GM19043 (cell line): Measurements from ENCODE around the gene VWA8.
A peak's percentile ranks its signal among the peaks of the same experiment; 100 is the strongest.
"Not testable (repeated sequence)": the region's sequence is repeated elsewhere in the genome, so short reads cannot be mapped to it uniquely, and the experiment has no call there.

Experiments used
- ATAC-seq: cut with Tn5 transposase; IDR thresholded peaks from one replicate; pipeline ENCODE4 v1.9.1; 2021; ENCODE audit warnings: low read depth; ENCODE audit not compliant: unreplicated experiment

The VWA8 gene

DNA sequence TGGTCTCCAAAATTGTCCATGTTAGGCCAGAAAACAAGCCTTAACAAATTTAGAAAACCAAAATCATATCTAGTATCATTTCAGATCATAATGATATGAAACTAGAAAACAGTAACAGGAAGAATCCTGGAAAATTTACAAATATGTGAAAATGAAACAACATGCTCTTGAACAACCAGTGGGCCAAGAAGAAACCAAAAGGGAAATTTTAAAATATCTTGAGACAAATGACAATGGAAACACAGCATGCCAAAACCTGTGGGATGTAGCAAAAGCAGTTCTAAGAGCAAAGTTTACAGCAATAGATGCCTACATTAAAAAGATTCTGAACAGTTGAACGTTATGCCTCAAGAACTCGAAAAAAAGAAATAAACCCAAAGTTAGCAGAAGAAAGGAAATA is 32.6 kb downstream of the VWA8 start:
- ATAC-seq, result no peak

DNA sequence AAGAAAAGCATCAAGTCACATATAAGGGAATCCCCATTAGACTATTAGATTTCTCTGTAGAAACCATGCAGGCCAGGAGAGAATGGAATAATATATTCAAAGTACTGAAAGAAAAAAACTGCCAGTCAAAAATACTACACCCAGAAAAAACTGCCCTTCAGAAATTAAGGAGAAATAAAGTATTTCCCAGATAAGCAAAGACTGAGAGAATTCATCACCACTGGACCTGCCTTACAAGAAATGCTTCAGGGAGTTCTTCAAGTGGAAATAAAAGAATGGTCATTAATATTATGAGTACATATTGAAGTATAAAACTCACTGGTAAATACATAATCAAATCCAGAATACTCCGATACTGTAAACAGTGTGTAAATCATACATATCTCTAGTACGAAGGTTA is 35.9 kb downstream of the VWA8 start:
- no peak for ATAC-seq

DNA sequence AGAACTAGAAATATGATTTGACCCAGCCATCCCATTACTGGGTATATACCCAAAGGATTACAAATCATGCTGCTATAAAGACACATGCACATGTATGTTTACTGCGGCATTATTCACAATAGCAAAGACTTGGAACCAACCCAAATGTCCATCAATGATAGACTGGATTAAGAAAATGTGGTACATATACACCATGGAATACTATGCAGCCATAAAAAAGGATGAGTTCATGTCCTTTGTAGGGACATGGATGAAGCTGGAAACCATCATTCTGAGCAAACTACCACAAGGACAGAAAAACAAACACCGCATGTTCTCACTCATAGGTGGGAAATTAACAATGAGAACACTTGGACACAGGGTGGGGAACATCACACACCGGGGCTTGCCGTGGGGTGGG is 38.0 kb downstream of the VWA8 start:
- not testable (repeated sequence) for ATAC-seq

DNA sequence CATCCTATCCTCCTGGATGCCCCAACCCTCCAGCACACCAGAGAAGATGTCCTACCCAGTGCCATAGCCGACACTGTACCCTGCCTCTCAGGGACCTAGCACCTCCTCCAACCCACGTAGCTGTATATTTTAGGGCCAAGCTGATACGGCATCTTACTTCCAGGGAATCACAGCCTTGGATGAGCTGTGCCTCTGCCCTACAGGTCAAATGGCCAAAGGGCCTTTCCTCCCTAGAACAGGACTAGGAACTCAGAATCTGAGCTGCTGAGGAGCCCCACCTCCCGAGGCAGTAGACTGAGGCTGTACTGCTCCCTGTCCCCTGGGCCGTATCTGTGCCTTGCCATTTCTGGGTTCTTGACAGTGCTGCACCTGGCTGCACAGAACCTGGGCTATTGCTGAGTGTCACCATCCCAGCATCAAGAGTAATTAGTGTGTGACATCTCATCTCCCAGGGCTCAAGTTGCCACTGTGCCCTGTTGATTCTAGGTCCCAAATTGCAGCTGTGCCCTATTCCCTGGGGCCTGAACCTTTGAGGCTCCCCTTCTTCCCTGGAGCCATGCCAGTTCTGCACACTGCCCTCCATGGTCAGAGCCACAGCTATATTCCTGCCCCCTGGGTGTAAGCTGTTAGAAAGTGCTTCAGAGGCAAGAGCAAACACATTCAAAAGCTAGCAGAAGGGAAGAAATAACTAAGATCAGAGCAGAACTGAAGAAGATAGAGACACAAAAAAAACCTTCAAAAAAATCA is 41.0 kb downstream of the VWA8 start:
- no peak for ATAC-seq

DNA sequence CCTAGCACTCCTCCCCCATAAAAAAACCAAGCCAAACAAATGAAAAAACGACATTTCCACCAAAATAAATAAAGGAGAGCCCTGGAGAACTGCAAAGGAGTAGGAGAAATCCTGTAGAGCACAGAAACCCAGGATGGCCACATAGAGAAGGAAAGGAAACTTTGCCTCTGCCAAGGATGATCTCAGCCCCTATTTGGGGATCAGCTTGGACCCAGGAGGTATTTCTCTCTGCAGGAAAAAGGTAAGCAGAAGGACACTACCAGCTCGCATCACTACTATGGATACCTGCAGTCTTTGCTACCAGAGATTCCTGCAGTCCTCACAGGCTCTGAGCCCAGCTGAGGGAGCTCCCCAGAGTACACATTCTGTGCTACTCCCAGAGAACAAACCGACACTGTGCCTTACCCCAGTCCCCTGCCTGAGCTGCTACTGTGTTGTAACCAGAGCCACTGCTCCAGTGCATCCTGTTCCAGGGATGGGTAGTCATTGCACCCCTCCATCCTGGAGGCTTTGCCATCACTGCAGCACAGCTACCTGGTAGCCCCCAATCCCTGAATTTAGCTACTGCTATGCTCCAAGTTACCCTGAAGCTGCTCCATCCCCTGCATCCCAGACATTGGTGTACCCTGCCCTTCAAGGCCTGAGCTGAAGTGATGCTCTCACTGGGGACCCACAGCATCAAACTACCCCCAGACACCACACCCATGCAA is 41.7 kb downstream of the VWA8 start:
- ATAC-seq, result no peak

DNA sequence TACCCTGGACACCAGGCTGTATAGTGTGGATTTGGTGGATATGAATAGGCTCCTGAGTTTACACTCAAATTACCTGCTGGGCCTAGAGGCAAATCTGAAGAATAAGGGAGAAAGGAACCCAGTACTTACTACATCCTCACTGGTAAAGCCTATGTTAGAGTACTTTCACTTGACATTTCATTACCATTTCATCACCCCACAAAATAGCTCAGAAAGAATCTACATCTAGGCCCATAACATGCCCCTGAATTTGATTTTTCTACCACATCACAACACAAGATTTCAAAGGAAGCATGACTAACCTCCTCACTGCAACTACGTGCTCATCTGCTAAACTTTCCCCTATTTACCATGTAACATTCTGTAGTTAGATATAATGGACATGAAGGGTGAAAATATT is 43.3 kb downstream of the VWA8 start:
- ATAC-seq, result no peak

DNA sequence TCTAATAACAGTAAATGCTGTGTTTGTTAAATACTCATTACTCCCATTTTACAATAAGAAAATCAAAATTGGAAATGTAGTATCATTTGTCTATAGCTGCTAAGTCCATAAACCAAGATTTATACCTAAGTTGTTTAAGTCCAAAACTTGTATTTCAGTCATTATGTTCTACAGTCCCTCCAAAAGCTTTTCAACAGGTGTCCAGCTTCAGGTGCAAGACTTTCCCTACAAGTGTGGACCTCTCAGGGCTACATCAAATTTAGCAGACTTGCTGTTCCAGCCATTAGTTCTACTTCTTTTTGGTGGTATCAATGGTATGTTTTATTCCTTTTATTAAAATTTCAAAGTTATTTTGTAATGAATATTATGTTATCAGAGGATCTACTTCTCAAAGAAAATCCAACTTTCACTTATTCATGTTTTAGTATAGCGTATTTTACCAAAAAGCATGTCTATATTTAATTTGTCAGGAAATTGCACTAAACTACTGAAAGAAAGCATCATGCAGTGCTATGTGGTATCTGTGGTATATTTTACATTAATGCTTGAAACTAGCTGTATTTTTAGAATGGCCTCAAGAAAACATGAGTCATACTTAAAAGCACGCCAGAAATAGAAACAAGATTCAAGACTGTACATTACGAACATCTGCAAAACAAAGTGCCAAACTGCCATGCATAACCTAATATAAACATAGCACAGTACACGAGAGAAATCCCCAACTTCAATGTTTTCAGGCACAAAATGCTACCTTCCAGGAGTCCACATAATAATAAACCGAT is 44.5 kb downstream of the VWA8 start:
- ATAC-seq, result peak; percentile 92

DNA sequence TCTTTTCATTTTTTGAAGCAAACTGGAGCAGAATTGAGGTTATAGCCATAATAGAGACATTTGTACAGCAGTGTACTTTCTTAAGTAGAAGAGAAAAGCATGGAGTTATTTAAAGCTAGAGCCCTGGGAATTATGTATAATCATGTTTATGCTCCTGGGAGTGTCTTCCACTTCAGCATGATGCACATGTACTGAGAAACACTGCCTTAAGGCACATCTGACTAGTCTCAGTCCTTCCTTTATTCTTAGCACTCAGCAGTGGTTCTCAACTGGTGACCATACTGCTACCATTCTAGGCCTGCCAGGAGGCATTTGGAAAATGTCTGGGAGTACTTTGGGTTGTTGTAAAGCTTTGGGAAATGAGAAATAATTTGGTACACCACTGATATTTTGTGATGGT is 45.8 kb downstream of the VWA8 start:
- no peak for ATAC-seq

DNA sequence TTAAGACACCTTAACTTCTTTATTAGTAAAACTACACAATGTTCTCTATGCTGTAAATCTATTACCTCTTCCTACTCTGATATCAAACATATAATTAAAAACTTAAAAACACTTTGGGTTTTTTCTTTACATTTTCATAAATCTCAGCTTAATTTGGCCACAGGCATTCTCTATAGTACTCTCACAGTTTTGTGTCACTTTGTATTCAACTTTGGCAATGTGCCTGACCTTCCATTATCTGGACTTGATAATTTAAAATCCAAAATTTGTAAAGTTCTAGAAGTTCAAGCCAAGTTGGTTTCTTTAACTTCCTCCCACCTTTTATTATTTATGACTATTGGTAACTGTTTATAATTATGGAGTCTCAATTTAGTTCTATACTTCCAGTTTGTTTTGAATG is 46.4 kb downstream of the VWA8 start:
- no peak for ATAC-seq

DNA sequence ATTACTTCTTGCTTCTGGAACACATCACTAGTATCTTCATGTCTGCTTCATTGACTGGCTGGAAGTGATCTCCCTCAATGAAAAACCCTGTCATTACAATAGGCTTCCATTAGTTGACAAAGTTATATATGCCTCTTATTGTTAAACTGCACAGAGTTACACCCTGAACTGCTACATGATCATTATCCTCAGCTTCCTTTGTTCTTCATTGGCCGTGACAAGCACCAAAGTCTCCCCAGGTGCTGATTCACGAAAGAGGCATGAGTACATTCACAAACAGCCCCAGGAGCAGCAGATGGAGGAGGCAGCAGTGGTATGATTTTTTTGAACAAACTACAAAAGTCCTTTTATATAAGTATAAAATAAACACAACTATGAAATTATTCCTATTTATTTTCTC is 51.4 kb downstream of the VWA8 start:
- ATAC-seq, result no peak

DNA sequence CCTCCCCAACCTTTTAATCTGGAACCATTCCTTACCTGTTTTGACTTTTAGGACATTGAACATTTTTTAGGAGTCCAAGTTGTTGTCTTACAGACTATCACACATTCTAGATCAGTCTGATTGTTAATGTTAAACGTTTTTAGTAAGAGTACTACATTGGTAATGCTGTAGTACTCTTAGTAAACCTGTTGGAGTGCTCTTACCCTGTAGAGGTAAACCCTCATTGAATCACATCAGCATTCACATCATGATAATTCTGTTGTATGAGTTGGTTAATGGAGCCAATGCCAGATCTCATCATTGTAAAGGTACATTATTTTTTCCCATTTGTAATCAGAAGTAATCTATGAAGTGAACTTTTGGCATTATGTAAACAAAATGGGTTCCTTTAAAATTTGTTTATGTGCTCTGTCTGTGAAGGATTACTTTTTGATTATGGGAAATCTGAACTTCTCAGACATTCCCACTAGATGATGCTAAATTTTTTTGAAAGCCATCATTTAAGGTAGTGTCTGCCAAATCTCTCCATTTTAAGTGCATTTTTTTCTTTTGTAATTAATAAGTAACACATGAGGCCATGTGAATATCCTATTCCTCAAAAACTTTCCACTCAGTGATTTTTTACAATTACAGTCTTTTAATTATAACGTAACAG is 55.2 kb downstream of the VWA8 start:
- ATAC-seq, result peak; percentile 76

DNA sequence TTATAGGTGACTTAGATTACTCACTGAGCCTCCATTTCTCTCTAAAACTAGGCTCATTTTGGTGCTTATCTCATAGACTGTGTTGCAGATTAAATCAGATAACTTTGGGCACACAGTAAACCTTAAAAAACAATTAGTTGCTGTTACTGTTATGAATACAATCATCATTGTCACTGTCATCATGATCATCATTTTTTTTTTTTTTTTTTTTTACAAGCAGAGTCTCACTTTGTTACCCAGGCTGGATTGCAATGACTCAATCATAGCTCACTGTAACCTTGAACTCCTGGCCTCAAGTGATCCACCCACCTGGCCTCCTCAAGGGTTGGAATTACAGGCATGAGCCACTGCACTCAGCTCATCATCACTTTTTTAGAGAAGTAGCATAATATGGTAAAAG is 60.0 kb downstream of the VWA8 start:
- no peak for ATAC-seq

DNA sequence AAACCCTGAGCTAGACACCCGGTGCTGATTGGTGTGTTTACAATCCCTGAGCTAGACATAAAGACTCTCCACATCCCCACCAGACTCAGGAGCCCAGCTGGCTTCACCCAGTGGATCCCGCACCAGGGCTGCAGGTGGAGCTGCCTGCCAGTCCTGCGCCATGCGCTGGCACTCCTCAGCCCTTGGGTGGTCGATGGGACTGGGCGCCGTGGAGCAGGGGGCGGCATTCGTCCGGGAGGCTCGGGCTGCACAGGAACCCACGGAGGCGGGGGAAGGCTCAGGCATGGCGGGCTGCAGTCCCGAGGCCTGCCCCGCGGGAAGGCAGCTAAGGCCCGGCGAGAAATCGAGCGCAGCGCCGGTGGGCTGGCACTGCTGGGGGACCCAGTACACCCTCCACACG is 62.5 kb downstream of the VWA8 start:
- not testable (repeated sequence) for ATAC-seq

DNA sequence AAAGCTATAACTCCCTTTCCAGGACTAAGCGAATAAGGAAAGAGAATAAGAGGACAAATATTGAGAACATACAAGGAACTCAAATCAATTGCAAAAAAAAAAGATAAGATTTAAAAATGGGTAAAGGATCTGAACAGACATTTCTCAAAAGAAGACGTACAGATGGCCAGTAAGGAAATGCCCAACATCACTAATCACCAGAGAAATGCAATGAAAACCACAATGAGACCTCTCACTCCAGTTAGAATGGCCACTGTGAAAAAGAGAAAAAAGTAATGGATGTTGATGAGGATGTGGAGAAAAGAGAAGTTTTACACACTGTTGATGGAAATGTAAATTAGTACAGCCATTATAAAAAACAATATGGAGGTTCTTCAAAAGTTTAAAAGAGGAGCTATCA is 63.8 kb downstream of the VWA8 start:
- ATAC-seq, result no peak

DNA sequence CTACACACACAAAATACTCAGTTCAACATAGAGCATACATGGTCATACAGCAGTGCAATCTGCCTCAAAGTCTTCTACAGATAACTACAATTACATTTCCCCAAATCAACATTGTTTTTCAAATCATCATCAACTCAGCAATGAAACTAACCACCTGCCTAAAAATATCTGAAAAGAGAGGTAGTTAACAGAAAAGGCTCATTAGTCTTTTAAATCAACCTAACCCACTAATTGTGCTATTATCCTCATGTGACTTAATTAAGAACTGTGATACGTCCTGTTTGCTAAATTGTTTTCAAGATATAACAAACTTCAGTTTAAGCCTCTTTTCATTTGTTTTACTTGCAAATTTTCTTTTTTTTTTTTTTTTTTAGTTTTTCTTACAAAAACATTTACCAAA is 65.4 kb downstream of the VWA8 start:
- ATAC-seq, result no peak

DNA sequence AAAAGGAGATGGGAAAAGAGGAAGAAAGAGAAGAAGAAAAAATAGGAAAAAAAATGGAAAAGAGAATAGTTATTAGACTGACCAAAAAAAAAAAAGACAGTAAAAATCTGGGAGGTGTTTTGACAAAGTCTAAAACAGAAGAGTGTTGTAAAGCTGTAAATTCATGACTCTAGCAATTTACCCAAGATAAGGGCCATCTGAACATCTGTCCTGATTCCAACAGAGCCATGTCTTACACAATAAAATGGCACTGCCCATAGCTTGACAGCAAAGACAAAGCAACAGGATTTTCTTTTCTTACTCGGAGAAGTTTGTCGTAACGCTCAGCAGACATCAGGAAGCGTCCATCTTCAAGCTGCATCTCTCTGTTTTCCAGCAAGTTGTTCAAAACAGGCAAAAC is 69.8 kb downstream of the VWA8 start:
- ATAC-seq, result no peak

DNA sequence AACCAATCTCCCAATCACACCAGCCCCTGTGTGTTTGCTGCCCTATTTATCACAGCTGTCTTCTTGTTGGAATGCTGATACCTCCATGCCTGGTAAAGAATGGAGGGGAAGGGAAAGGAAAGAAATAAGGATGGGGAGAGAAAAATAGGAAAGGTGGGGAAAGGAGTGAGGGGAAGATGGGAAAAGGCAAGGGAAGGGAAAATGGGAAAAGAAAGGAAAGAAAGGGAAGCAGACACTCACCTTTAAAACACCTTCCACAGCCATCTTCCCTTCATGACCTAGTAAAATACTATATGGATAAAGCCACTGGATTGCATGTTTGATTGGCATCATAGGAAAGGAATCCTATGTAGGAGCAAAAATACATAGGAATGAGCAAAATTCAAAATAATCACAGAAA is 77.8 kb downstream of the VWA8 start:
- ATAC-seq, result no peak

DNA sequence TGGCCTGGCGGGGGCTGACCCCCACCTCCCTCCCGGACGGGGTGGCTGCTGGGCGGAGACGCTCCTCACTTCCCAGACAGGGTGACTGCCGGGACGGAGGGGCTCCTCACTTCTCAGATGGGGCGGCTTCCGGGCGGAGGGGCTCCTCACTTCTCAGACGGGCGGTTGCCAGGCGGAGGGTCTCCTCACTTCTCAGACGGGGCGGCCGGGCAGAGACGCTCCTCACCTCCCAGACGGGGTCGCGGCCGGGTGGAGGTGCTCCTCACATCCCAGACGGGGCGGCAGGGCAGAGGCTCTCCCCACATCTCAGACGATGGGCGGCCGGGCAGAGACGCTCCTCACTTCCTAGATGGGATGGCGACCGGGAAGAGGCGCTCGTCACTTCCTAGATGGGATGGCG is 79.0 kb downstream of the VWA8 start:
- ATAC-seq, result not testable (repeated sequence)

DNA sequence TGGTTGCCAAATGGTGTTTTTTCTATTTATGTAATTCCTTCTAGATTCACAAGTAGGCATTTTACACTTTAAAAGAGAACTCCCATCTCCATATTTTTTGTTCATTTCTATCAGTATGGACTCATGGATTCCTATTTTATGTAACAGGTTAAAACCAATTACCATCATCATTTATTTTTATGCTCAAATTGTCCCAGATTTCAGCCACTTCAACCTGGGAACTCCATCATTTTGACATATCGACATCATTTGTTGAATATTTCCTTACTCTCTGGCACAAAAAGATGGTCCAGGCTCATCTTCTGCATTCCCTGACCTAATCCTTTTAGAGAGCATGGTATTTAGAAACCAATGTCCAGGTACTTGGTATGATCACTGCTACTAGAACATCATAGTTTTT is 79.9 kb downstream of the VWA8 start:
- no peak for ATAC-seq

DNA sequence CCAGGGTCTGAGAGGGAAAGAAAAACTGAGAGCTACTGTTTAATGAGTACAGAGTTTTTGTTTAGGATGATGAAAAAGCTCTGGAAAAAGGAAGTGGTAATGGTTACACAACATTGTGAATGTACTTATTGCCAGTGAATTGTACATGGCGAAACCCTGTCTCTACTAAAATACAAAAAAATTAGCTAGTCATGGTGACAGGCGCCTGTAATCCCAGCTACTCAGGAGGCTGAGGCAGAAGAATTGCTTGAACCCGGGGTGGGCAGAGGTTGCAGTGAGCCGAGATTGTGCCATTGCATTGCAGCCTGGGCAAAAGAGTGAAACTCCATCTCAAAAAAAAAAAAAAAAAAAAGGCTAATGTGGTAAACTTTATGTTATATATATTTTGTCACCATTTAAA is 96.3 kb downstream of the VWA8 start:
- no peak for ATAC-seq

DNA sequence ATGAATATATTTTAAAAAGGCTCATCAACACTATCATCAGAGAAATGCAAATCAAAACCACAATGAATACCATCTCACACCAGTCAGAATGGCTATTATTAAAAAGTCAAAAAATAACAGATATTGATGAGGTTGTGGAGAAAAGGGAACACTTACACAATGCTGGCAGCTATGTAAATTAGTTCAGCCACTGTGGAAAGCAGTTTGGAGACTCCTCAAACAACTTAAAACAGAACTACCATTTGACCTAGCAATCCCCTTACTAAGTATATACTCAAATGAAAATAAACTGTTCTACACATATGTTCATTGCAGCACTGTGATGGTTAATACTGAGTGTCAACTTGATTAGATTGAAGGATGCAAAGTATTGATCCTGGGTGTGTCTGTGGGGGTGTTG is 98.2 kb downstream of the VWA8 start:
- not testable (repeated sequence) for ATAC-seq
